ENCODE results near the gene DCANP1.

- TF ChIP-seq, protein P1, sequence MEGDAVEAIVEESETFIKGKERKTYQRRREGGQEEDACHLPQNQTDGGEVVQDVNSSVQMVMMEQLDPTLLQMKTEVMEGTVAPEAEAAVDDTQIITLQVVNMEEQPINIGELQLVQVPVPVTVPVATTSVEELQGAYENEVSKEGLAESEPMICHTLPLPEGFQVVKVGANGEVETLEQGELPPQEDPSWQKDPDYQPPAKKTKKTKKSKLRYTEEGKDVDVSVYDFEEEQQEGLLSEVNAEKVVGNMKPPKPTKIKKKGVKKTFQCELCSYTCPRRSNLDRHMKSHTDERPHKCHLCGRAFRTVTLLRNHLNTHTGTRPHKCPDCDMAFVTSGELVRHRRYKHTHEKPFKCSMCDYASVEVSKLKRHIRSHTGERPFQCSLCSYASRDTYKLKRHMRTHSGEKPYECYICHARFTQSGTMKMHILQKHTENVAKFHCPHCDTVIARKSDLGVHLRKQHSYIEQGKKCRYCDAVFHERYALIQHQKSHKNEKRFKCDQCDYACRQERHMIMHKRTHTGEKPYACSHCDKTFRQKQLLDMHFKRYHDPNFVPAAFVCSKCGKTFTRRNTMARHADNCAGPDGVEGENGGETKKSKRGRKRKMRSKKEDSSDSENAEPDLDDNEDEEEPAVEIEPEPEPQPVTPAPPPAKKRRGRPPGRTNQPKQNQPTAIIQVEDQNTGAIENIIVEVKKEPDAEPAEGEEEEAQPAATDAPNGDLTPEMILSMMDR (conservative IDR thresholded peaks at IDR 0.05 in 1 of 2, IDR thresholded peaks at IDR 0.05 in 1 of 2; ENCODE audit: low read depth in 1 of 2, low read length in 2 of 2), result no peak
- TF ChIP-seq EZH2 (IDR thresholded peaks at IDR 0.05; ENCODE audit: low read length, missing control alignments), result no peak
Measured at GRCh38 chr5:135398855-135399793, 48.0 kb downstream of the DCANP1 start, which contains the start of gene MACROH2A1.

Data from fibroblast of lung (primary cell).